NCI-H2107 (cell line): Measurements from ENCODE around the gene GTF2IRD1.
"Not testable (repeated sequence)": the region's sequence is repeated elsewhere in the genome, so short reads cannot be mapped to it uniquely, and the experiment has no call there.

Experiments
- DNase-seq: peaks from one replicate; lab custom pipeline; 2025; lab: John Stamatoyannopoulos, UW

Gene GTF2IRD1, protein sequence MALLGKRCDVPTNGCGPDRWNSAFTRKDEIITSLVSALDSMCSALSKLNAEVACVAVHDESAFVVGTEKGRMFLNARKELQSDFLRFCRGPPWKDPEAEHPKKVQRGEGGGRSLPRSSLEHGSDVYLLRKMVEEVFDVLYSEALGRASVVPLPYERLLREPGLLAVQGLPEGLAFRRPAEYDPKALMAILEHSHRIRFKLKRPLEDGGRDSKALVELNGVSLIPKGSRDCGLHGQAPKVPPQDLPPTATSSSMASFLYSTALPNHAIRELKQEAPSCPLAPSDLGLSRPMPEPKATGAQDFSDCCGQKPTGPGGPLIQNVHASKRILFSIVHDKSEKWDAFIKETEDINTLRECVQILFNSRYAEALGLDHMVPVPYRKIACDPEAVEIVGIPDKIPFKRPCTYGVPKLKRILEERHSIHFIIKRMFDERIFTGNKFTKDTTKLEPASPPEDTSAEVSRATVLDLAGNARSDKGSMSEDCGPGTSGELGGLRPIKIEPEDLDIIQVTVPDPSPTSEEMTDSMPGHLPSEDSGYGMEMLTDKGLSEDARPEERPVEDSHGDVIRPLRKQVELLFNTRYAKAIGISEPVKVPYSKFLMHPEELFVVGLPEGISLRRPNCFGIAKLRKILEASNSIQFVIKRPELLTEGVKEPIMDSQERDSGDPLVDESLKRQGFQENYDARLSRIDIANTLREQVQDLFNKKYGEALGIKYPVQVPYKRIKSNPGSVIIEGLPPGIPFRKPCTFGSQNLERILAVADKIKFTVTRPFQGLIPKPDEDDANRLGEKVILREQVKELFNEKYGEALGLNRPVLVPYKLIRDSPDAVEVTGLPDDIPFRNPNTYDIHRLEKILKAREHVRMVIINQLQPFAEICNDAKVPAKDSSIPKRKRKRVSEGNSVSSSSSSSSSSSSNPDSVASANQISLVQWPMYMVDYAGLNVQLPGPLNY

DNA sequence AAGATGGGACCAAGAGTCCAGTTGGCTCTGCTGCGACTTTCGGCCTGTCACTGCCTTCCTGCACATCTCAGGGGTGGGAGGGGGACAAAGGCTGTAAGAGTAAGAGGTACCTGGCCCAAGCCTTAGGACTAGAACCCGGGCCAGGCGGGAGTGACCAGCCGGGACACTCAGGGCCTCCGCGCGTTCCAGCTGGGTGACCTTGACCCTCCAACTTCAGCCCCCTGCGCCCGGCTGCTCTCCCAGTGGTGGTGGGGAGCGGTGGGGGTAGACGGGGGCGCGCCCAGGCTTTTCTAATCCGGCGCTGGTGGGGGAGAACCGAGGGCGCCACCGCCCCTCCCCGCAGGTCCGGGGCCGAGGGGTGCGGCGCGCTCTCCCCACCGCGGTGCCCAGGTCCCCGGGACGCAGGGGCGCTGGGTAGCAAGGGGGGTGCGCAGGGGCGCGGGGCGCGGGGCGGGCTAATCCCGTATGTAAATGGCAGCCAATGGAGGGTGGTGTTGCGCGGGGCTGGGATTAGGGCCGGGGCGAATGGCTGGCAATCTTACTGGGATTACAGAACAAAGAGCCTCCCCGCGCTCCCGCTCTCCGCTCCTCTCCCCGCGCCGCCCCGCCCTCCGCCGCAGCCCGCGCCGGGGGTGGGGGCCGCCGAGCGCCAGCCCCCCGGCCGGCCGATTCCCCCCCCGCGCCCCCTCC lies at the start of gene GTF2IRD1:
TSS of gene GTF2IRD1 (plus strand) at position 585 of the 690 bp plus-strand sequence. CDS start 54,175 bp downstream, outside the sequence.
- no peak for DNase-seq

DNA sequence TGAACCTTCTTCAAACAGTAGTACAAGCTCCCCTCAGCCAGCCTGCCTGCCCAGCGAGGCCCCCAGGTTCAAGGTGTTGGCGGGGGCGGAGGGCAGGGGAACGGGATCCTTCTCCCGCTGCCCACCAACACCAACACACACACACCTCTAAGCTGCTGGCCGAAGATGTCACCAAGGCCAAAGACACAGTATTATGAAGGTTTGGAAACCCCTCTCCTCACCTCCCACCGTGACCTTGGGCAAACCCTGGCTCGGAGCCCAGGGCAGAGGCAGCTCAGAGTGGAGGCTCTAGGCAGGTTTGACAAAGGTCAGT lies 49.4 kb upstream of the GTF2IRD1 start:
- no peak for DNase-seq

DNA sequence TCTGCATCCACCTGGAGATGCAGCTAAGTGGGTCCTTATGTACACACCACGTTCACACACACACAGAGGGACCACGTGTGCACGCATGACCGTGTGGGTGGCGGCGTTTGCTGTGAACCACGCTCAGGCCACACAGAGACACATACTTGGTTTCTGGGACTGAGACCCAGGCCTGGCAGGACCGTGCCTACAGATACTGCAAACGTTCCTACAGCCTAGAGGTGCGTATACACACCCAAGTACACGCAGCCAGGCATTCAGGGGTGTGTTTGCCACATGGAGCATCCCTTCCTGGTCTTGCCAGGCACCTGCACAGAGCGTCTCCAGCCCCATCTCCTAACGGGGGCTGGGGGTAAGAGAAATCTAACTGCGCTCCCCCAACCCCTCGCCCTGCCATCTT lies 49.0 kb upstream of the GTF2IRD1 start:
- DNase-seq: no peak

DNA sequence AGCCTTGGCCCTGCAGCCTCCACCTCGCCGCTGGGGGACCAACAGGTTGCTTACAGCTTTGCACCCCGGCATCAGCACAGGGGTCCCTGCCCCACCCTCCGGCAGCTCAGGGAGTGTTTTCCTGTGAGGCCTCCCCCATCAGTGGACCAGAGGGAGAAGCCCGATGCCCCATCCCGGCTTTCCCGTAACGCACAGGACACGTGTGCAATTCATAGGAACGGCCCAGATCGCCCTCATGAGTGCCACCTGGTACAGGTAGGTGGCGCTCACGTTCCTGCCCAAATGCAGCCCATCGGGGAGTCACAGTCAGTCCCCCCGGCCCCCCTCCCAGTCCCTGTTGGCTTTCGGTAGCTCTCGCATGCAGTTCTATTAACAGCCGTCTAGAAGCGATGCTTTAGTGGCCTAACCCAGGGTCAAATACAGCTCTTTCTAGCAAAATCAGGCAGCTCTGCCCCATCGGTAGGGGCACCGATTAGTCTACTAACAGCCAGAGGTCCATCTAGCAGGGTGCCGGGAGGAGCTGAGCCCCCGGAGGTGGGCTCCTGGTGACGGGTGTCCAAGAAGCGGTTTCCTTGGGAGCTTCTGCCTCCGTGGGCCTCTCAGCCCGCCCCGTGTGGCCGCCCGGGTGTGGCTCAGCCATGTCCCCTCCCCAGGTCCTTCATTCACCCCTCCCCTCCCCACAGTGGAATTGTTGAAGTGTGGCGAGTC lies 48.4 kb upstream of the GTF2IRD1 start:
- no peak for DNase-seq

DNA sequence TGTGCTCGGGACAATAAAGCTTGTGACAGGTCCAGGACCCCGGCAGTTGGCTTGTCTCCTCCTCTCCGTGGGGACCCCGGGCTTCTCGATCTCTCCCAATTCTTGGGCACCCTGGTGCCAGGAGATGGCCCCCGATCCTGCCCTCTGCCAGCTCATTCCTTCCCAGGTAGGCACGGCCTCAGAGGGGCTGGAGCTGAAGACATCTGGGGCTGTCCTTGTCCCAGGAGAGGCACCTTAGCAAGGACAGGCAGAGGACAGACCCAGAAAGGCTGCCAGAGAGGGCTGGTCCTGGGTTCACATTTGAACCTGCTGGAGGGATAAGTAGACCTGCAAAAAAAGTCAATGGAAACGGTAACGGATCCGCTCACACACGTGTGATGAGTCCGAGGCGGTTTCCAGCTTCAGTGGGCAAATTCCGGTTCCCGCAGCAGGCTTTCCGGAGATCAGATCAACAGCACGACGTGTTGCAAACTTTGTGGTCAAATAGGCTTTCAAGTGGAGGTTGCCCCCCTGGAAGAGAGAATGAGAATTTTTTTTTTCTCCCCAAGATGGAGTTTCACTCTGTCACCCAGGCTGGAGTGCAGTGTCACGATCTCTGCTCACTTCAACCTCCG lies 47.7 kb upstream of the GTF2IRD1 start:
- no peak for DNase-seq

DNA sequence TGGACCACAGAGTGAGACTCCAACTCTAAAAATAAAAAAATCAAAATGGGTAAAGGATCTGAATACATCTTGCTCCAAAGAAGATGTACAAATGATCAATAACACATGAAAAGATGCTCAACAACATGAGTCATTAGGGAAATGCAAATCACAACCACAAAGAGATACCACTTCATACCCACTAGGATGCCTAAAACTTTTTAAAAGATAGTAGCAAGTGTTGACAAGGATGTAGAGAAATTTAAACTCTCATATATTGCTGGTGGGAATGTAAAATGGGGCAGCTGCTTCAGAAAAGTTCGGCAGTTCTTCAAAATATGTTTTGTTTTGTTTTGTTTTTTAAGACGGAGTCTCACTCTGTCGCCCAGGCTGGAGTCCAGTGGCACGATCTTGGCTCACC lies 45.7 kb upstream of the GTF2IRD1 start:
- no peak for DNase-seq

DNA sequence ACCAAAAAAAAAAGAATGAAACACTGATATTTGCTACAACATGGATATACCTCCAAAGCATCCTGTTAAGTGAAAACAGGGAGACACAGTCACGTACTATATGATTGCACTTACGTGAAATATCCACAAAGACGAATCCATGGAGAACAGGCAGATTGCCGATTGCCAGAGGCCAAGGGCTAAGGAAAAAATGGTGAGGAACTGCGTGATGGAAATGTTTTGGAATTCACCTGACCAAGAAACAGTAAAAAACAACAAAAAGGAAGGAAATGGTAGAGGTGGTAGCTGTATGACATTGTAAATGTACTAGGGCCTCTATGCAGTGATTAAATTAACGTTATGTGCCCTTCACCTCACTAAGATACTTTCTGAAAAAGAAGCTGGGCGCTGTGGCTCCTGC lies 44.1 kb upstream of the GTF2IRD1 start:
- DNase-seq: no peak

DNA sequence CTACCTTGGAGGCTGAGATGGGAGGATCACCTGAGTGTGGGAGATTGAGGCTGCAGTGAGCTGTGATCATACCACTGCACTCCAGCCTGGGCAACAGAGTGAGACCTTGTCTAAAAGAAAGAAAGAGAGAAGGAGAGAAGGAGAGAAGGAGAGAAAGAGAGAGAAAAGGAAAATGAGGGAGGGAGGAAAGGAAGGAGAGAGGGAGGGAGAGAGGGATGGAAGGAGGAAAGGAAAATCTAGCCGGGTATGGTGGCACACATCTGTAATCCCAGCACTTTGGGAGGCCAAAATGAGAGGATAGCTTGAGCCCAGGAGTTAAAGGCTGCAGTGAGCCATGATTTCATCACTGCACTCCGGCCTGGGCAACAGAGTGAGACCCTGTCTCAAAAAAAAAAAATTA lies 42.9 kb upstream of the GTF2IRD1 start:
- DNase-seq: no peak

DNA sequence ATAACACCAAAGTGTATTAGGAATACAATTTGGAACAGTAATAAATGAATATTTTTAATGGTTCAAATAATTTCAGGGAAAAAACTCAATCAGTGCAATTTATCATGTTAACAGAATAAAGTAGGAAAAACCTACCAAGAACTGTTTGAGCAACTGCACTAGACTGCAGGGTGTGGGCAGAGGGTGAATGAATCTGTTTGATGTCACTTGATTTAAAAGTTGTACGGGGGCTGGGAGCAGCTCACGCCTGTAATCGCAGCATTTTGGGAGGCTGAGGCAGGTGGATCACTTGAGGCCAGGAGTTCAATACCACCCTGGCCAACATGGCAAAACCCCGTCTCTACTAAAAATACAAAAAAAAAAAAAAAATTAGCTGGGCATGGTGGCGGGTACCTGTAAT lies 42.1 kb upstream of the GTF2IRD1 start:
- not testable (repeated sequence) for DNase-seq

DNA sequence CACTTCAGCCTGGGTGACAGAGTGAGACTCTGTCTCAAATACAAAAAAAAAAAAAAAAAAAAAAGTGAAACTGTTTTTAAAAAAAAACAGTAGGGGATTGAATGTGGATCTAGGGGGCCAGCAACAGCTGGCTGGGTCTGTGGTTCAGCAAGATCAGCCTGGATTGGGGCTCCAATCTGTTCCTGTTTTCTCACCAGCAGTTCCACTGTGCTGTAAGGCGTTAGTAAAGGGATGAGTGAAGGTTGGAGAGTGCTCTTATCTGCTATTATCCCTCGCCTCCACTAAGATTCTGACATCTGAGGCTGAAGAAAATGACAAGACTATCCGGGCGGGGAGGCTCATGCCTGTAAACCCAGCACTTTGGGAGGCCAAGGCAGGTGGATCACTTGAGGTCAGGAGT lies 41.6 kb upstream of the GTF2IRD1 start:
- DNase-seq: no peak

DNA sequence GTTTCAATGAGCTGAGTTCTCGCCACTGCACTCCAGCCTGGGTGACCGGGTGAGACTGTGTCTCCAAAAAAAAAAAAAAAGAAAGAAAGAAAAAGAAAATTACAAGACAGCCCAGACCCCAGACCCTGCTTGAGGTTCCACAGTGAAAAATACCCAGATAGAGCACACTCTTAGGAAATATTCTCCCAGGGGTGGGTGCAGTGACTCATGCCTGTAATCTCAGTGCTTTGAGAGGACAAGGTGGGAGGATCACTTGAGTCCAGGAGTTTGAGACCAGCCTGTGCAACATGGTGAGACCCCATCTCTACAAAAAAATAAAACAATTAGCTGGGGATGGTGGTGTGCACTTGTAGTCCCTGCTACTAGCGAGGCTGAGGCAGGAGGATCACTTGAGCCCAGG lies 41.1 kb upstream of the GTF2IRD1 start:
- no peak for DNase-seq

DNA sequence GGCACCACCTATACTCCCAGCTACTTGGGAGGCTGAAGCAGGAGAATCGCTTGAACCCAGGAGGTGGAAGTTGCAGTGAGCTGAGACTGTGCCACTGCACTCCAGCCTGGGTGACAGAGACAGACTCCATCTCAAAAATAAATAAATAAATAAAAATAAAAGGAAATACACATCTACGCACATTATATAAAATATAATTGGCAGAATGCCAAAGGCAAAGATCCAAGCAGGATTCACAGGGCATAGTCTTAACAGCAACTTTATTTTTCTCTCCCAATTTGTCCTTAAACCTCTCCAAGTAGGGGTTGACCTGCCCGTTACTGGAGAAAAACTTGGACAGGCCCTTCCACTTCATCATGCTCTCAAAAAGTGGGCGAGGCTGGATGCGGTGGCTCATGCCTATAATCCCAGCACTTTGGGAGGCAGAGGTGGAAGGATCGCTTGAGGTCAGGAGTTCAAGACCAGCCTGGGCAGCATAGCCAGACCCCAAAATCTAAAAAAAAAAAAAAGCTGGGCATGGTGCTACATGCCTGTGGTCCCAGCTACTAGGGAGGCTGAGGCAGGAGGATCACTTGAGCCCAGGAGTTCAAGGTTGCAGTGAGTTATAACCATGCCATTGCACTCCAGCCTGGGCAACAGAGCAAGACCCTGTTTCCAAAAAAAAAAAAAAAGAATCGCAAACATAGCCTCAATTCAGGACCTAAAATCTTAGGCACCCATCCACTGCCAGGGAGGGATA lies 38.9 kb upstream of the GTF2IRD1 start:
- DNase-seq: not testable (repeated sequence)

DNA sequence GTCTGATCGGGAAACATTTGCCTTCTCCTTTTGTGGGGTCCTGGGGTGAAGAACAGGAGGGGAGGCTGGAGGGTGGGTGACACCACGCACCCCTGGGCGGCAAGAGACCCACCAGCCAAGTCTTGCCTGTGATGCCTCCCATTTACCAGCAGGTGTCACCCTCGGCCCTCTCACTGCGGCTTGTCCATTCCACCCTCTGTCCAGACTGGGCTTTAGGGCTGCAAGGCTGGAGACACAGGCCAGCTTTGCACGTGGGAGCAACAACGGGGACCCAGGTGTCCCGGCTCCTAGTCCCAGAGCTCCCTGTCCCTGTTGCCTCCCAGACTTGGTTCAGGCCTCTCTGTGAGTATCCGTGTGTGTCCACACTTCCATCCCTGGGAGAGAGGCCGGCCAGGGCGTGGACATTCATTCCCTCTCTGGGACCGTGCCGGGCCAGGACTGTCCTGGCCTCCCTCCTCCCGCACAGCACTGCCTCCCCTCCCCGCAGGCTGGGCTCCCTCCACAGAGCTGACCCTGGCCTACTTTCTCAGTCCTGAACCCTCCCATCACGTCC lies 36.2 kb upstream of the GTF2IRD1 start:
- peak; percentile 49 for DNase-seq

DNA sequence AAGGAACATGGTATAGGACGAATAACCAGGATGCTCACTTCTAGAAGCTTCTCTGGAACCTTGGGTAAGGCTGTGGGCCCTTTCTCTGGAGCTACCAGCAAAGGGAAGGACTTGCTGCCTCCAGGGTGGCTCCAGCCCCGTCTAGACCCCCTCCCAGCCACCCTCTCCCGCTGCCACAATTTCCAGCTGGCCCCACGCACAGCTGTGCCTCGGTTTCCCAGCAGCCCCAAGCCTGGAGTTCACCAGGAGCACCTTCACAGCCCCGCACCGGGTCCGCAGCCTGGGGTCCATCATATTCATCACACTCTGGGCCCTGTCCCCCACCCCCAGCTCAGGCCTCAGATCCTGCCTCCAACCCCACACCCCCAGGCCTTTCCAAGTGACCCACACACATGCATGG lies 35.6 kb upstream of the GTF2IRD1 start:
- no peak for DNase-seq

DNA sequence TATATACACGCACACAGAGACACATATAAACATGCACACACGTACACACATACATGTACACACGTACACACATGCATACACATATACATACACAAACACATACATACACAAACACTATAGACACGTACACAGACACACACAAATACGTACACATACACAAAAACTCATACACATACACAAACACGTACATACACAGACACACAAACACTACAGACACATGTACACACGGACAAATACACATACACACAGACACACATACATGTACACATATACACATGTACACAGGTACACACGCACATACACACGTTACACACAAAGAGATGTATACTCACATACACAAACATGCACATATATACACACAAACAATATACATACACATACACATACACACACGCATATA lies 35.2 kb upstream of the GTF2IRD1 start:
- no peak for DNase-seq

DNA sequence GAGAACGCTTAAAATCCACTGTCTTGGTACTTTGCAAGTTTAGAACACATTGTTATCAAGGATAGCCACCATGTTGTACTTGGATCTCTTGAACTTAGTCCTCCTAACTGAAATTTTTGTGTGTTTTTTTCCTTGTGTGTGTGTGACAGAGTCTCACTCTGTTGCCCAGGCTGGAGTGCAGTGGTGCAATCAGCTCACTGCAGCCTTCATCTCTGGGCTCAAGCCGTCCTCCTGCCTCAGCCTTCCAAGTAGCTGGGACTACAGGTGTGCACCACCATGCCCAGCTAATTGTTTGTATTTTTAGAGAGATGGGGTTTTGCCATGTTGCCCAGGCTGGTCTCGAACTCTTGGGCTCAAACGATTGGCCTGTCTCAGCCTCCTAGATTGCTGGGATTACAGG lies 34.5 kb upstream of the GTF2IRD1 start:
- not testable (repeated sequence) for DNase-seq

DNA sequence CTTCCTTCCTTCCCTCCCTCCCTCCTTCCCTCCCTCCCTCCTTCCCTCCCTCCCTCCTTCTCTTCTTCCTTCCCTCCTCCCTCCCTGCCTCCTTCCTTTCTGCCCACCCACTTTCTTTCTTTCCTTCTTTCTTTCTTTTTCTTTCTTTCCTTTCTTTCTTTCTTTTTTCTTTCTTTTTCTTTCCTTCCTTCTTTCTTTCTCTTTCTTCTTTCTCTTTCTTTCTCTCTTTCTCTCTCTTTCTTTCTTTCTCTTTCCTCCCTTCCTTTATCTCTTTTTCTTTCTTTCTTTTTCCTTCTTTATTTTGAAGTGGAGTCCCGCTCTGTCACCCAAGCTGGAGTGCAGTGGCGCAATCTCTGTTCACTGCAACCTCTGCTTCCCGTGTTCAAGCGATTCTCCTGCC lies 33.7 kb upstream of the GTF2IRD1 start:
- DNase-seq: no peak

DNA sequence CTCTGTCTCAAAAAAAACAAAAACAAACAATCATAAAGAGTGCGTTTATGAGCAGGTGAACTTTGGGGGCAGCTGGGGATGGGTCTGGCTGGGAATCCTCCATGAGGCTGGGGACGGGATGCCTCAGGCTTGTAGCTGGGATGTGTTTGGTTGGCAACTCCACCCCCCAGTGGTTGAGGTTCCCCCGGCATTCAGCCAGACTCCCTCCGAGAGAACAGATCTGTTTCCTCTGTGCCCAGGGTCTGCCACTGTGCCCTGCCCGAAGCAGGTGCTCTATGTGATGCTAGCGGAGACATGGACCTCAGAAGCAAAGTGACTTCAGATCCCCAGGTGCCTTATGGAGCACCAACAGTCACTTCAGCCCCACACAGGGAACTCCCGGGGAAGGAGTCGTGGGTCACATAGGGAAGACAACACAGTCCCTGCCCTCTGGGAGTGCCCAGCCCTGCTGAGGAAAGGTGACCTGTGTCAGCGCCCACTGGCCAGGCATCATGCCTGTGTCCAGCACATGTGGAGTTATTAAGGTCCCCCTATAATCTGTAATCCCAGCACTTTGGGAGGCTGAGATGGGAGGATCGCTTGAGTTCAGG lies 29.3 kb upstream of the GTF2IRD1 start:
- no peak for DNase-seq

DNA sequence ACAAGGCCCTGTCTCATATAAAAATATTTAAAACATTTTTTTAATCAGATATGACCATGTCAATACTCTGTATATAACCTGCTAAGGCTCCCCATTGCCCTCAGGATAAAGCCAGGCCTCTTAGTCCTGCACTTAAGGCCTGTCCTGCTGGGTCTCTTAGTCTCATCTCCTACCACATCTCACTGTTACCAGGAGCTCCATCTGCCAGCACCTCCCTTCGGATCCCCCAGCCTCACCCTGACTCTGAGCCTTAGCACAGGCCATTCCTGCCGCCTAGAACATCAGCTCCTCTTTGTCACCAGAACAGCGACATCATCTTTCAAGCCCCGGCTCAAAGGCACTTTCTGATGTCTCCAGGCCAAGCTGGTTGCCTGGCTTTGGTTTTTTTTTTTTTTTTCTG lies 25.7 kb upstream of the GTF2IRD1 start:
- no peak for DNase-seq

DNA sequence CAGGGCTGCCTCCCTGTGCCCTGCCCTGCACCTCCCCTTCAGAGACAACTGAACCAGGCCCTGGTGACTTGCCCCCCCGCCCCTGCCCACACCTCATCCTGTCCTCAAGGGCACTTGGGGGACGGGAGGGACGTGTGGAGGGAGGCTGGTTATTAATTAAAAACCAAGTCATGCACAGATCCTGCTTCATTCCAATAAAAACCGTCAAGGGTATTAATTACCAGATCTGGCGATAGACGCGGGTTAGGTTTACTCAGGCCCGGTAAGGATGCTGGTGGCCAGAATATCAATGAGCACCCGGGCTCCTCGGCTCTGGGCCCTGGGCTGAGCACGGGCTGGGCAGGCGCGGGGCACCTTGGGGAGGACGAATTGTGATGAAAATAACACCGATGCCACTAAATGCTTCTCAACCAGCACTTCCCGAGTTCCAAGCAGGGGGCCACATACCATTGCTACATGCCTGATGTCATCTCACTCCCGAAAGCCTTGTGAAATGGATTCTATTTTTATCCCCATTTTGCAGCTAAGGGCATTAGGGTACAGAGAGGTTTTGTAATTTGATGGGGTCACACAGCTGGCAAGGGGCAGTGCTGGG lies 24.5 kb upstream of the GTF2IRD1 start:
- DNase-seq: no peak
